GM19452 (cell line): ENCODE data around the gene BMS1.
"Not testable (repeated sequence)": the region's sequence is repeated elsewhere in the genome, so short reads cannot be mapped to it uniquely, and the experiment has no call there.

ENCODE experiments used
- ATAC-seq: cut with Tn5 transposase; IDR thresholded peaks from one replicate; pipeline ENCODE4 v1.9.1; 2021; ENCODE audit not compliant: unreplicated experiment

BMS1 gene

DNA sequence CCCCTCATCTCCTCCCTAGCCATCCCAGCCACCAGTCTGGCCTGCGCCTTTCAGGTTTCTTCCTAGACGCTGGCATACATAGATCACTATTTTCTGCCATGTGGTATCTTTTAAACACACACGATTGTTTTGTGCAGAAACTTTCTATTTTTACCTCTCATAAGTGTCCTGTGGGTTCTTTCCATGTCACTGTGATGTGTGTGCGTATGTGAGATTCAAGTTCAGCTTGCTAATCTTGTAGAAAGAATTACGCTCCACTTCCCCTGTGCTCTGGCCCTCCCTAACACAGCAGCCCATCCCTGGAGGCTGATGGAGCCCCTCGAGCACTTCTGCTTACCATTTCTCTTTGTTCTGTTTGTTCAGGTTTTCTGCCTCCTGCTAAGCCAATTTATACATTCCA lies 80.2 kb downstream of the BMS1 start:
- not testable (repeated sequence) for ATAC-seq

DNA sequence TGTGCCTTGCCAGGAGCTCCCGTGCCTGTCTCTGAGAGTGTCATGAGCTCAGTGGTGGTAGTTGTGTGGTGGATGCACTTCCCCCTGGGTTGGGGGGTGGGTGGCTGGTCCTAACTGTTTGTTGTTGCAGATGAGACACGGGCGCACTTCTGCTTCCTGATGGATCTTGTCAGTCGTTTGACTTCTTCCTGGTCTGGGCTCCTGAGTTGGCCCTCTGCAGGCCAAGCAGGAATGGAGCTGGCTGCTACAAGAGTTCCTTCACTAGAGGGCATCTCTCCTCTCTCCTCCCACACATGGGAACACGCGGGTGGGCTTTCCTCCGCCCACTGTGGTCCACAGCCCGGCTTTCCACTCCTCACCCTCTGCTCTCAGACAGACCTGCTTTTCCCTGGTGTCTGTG lies 82.0 kb downstream of the BMS1 start:
- no peak for ATAC-seq

DNA sequence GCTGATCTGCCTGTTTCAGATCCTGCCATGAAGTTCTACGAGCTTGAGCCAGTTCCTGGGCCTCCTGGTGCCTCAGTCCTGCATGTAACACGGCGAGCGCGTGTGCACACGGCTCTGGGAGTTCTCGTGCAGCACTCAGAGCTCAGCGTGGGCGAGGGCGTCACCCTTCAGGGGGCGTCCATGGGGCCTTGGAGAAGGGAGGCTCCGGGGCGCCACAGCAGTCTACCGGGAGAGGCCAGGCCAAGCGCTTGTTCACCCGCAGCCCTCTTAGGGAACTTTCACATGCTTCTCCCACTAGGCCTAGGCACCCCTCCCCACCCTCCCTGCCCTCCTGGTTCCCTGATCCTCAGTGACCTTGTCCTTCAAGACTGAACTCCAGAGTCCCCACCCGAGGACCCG lies 83.1 kb downstream of the BMS1 start:
- ATAC-seq, result no peak

DNA sequence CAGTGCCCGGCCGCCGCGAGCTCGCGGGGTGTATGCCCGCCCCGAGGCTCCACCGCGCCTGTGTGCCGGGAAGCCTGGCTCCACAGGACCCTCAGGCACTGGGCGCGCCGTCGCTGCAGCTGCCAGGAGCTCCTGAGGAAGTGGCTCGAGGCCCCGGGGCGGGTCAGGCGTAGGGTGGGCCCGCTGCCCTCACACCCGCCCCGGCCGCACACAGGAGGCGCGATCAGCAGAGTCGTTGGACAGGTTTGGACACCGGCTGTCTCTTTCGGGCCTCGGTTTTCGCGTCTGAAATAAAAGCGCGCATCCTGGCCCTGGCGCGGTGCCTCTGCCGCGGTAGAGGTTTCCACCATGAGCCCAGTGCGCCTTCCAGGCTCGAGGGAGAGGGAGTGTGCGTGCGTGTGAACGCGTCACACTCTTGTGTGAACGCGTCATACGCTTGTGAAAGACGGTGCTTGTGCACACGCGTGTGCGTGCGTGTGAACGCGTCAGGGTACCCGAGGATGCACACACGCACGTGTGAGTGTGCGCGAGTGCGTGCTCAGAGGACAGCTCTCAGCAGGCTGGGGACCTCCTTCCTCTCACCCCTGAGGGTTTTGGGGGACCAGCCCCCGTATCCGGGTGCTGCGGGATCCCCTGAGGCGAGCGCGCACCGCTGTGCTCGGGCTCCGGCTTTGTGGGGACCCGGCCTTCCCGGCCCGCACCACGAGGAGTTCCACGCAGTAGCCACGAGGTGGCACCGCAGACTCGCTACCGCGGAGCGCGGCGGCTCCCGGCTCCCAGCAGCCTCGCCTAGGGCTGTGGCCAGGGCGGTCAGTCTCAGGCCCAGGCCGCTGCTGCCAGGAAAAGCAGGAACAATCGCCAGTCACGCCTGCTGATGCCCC lies 83.8 kb downstream of the BMS1 start:
- no peak for ATAC-seq

DNA sequence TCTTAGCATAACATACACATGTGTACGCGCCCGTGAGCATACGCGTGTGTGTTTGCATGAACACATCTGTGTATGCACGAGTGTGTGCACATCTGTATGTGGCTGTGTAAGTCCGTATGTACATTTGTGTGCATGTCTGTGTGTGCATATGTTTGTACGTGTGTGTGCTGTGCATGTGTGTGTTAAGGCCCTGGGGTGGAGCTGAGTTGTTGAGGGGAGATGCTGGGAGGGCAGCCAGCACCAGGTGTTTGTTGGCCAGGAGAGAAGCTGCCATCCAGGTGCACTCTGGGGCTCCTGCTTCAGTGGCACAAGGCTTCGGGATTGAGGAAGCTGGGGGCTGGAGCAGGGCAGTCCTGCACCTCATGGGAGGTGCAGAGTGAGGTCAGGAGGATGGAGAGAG lies 85.0 kb downstream of the BMS1 start:
- no peak for ATAC-seq

DNA sequence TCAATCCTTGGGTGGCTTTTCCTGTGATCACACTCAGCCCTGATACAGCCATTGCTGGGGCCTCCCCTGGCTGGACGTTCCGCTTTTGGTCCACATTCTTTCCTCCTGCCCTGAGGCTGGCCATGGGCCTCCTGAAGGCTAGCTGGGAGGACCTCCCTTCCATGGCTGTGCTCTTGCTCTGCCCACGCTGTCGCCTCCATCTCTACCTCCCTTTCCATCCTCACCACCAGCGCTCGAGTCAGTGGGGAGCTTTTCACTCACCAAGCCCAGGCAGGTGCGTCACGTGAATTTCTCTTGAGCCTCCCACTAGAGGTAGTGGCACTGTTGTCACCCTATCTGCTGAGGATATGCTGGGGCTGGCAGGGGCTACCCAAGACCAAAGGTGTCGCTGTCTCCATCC lies 85.9 kb downstream of the BMS1 start:
- no peak for ATAC-seq

DNA sequence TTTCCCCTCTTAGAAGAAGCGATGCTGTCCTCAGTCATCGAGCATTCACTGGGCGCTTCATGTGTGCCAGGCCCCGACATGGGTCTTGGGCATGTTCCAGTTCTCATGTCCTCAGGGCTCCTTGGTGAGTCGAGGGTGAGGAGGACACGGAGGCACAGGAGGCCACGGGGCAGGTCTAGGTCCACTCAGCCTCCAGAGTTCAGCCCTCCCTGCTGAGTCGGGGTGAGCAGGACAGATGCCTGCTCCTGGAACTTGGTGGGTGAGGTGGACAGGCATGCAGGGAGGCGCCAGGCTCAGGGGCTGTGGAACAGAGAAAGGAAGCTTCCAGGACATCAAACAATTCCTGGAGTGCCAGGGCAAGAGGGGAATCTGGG lies 87.4 kb downstream of the BMS1 start:
- no peak for ATAC-seq

DNA sequence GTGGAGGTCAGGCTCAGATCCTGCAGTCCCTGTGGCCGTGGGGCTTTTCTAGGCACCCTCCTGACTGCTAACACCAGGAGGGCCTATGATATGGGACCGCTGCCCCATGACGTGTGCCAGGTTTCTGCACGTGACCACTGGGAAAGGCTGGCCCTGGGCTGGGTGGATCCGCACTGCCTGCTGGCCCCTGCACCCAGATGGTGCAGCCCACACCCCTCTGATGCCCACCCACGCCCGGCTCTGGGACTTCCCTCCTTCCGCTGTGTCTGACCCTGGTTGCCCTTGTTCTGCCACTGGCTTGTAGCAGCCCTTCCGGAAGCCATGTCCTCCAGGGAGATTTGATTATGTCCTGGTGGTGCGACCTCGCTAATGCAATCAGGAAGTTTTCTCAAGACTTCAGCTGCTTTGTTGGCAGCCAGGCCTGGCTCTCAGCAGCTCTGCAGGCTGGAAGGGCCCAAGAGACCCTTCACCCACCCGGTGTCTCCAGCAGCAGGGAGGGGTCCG lies 88.6 kb downstream of the BMS1 start:
- ATAC-seq, result not testable (repeated sequence)

DNA sequence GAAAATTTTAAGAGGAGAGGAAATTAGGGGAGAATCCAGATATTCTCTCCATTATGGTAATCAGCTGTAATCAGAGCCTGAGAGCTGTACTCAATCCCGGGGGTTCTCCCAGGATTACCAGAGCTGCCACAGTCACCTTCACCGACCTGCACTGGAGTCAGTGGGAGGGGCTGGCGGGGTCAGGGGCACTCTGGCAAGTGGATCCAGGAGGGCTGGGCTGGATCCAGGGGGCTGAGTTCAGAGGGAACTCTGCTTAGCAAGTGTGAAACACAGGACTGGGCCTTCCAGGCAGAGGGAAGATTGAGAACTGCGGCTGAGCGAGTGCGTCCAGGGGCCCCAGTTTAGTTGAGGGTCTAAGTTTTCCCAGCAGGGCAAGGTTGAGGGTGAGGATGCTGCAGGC lies 89.2 kb downstream of the BMS1 start:
- no peak for ATAC-seq

DNA sequence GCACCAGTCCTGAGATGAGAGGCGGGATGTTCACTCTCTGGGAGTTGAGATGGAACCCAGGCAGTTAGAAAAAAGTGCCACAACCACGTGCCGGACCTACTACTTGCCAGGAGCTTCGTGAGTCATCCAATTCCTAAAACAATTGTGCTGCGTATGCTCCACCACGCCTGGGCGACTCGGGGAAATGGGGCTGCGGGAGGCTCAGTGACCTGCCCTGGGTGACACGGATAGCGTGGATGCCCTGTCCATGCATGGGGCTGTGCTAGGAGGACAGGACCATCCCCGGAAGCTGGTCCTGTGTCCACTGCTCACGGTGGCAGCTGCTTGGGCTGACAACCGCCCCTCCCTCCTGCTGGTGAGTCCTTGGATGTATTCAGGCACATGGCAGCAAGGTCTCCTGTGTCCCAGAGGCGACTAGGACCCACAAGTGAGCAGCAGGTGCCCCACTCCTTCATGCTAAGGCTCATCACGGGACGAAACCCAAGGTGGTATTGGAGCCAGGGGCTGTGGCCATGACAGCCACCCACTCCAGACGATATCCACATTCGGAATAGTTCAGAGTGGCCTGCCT lies 90.4 kb downstream of the BMS1 start:
- no peak for ATAC-seq

DNA sequence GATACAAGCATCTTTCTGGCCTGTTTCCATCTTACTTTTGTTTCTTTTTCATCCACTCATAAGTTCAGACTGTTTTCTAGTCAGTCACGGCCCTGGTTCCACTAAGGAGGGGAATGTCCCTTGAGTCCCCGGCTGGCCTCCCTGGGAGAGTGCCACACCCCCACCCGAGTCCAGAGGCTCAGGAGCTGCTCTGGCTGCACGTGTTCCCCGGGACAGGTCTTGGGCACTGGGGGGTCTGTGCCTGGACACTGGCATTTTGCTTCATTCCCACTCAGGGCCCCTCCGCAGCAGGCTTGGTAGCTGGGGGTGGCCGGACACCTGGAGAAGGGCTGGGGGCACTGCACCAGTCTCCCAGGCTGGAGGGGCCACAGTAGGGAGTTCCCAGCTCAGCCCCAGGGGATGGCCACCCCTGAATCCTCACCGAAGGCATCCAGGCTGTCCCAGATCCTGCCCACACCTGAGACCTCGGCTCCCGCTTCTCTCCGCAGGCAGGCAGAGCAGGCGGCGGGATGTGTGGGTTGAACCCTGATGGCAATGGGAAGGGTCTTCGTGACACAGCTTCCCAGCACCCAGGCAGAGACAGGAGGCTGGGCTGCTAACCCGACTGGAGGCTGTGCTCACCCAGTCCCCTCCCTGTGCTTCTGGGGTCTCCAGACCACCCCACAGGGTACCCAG lies 92.3 kb downstream of the BMS1 start:
- no peak for ATAC-seq

DNA sequence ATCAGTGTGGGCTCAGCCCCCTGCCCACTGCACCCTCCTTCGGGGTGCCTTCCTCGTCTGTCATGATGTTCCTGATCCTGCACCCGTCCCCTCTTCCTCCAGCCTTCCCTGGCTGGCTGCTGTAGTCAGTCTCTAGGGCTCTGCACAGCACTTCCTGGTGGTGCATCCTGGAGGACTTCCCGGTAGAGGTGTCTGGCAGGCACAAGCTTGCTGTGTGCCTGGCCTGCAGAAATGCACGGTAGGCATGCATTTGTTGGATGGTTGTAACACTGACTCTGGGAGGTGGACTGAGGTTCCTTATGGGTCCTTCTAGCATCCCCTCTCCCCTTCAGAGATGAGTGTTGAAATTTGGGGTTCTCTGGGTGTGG lies 92.8 kb downstream of the BMS1 start:
- no peak for ATAC-seq

DNA sequence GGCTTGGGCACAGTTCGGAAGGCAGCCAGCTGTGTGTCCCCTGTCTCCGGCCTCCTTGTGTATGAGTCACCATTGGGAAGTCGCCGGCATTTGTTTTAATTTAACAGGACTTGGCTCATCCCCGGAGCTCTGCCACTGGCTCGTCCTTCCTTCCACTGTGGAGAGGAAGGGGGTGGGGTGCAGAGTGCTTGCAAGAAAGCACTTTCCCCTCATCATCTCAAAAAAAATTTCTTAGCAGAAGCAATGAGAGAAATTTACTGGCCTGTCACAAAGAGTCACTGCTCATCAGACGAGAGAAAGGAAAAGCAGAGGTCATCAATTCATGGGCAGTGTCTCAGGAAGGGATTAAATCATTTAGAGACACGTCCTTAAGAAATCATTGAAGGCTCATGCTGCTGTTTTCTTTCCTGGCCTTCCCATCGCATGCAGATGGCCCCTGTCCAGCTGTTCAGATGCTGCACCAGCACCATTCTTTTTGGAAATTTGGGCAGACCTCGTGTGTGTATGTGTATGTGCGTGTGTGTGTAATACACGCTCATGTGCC lies 93.3 kb downstream of the BMS1 start:
- ATAC-seq, result no peak

DNA sequence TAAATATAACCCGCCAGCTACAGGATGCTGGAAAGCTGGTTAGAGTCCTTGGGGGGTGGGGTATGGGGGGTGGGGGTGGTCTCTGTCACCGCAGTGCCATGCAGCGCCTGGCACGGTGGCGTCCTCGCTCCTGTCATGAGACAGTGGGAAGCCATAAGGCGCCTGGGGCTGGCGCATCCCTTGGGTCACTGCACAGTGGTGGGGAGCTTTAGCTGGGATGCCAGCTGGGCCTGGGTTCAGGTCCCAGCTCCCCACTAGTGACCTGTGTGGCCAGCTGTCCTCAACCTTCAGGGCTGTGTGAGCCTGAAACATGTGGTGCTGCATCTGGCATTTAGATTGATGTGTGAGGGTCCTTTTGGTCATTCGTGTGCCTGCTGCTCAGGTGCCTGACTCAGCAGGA lies 93.9 kb downstream of the BMS1 start:
- ATAC-seq, result no peak

DNA sequence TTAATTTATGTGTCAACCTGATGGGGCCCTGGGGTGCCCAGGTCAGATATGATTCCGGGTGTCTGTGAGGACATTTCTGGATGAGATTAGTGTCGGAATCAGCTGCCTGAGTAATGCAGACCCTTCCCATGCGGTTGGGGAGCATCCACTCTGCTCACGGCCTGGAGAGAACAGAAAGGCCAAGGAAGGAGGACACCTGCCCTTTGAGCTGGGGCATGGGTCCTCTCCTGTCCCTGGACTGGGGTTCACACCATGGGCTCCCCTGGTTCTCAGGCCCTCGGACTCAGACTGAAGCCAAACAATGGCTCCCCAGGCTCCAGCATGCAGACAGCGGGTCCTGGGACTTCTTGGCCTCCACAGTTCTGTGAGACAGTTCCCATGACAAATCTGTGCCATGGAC lies 94.3 kb downstream of the BMS1 start:
- ATAC-seq, result no peak

DNA sequence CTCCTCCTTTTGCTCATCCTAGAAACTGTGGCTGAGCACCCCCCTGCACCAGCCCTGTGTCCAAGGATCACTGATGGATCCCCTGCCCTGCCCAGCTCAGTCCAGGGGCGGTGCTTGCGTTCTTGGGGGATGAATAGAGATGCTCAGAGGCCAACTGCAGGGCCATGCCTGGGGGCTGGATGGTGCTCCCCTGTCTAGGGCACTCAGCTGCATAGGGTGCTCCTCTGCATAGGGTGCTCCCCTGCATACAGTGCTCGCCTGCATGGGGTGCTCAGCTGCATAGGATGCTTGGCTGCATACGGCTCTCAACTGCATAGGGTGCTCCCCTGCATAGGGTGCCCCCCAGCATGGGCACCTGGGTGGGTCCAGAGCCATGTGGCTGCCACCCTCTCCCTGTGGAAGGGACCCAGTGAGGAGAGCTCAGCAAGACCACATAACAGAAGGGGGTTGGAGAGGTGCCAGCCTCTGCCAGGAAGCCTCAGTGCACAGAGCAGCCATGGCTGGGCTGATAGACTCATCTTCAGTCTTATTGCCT lies 95.0 kb downstream of the BMS1 start:
- ATAC-seq, result no peak

DNA sequence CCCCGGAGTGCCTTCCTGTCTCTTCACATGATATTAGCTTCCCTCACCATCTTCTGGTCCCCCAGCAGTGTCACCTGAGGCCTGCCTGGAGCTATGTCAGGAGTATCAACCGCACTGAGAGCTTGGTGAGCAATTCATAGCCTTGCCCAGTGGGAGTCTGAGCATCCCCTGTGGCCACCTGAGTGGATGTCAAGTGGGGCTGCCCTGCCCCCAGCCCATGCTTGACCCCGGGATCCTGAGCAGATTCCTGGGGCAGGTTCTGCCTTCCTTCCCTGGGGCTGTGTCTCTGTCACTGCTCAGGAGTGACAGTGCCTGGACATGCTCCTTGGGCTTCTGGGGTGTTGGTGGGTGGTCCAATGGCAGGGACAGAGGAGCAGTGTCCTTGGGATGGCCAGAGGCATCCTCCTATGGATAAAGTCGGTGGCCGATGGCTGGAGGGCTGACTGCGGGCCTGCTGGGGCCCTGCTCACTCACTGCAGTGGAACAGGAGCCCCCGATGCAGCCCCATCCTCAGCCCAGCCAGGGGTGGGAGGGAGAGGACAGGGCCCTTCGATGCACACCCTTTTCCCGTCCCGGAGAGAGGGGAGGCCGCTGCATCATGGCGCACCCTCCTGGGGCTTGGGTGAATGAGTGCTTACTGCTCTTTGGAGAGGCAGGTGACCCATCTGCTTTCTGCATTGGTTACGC lies 95.7 kb downstream of the BMS1 start:
- ATAC-seq, result no peak

DNA sequence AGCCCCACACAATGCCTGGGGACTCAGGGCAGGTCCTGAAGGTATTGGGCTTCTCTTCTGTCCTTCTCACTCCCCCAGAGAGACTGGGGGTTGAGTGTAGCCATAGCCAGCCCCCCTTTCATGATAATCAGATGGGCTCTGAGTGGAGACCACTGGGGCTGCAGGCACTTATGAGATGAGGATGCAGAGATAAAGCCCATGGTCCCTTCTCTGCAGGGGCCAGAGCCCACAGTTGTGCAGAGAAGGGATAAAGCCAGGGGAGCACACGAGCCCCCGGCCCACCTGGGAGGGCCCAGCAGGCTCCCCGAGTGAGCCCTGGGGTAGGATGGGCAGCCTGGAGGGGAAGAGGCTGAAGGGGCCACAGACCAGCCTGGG lies 96.2 kb downstream of the BMS1 start:
- ATAC-seq, result no peak

DNA sequence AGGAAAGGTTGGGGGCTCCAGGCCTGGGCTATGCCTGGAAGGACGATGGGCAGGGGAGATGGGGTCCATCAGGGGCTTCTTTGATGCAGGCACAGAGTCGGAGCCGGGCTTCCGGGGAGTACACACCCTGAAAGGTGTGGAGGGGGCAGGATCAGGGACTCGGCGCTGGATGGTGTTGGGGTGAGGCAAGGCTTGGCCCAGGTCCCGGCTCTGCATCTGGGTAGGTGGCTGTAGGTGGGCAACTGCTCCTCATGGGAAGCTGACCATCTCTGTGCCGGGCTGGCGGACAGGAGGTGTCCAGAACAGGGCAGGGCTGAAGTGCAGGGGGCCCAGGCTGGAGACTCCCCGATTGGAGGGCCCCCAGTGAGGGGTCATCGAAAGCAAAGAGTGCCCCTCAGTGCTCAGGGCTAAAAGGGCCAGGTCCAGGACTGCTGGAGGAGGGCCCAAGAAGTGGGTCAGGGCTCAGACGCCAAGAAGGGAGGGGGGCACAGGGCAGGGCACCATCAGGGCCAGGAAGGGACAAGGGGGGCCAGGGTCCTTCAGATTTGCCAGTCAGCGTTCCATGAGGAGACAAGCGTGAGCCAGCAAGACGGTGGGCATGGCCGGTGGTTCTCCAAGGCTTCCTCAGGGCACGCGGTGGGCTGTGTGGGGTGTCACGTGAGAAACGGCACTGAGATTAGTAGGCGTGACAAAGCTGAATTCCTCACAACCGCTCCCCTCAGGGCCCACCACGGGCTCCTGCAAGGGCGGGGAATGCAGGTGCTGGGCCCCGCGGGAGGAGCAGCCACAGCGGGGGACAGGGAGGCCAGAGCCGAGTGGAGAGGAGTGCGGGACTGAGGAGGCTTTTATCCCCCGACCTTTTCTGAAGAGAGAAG lies 97.0 kb downstream of the BMS1 start:
- ATAC-seq, result no peak

DNA sequence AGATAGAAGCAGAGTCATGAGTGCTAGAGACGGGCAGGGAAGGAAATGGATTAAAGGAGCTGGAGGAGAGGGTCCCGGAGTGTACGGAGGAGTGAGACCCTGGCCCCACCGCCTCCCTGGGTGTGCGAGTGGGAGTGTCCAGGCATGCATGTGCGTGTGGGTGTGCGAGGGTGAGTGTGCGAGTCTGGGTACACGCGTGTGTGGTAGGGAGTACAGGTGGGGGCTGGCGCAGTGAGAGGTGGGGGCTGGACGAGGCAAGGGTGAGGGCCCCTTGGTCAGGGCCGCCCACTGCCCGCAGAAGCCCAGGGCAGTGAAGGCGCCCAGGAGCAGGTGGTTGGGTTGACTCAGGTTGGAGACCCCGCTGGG lies 97.6 kb downstream of the BMS1 start:
- ATAC-seq, result no peak
